HCT116 (cell line): ENCODE measurements around the gene SLC10A3. TPM values are rescaled to one million over a fixed set of nuclear protein-coding genes. Genes with fewer than 3 reads are reported as not detected.

ENCODE experiments used
- ATAC-seq: fragments of 200-7000 bp; cut with Tn5 transposase; 2 replicates; pipeline ENCODE4 v1.9.1; 2020; ENCODE audit warnings: mild to moderate bottlenecking, moderate library complexity
- BruUV-seq: library from RNA; stranded (reverse); fragments of 400-500 nt; replicated peaks from 2 replicates; lab custom pipeline; 2021; lab: Mats Ljungman, UMichigan
- CTCF ChIA-PET: fragments of 300-600 bp; sonication (Branson Sonifier 250); formaldehyde crosslinking; loops from one replicate; lab custom pipeline; 2021; ENCODE audit warnings: antibody characterized with exemption; lab: Charles Lee
- POLR2A ChIA-PET: fragments of 300-600, 350-600 bp; sonication (Branson Sonifier 250); formaldehyde crosslinking; loops from one replicate; lab custom pipeline; 2021; ENCODE audit warnings: antibody characterized with exemption; lab: Charles Lee
- RAD21 ChIA-PET, 2 experiments: fragments of 300-600 bp; sonication (Branson Sonifier 250); formaldehyde crosslinking; loops; one replicate each; lab custom pipeline; 2023; ENCODE audit warnings: low total read pairs in 2 of 2; ENCODE audit not compliant: uncharacterized antibody in 2 of 2, unreplicated experiment in 2 of 2, low non-redundant PET in 1 of 2; lab: Charles Lee
- DNase-seq: peaks from one replicate; pipeline ENCODE4 v3.0.0-alpha.2; 2010; ENCODE audit warnings: low read depth, low spot score
- H2AFZ ChIP-seq: fragments of 200-600 bp; shearing (Covaris generic), sonication (generic); 2 replicates; pipeline ENCODE4 v1.6.1; 2017; ENCODE audit warnings: low read depth, mixed run types, mixed read lengths, antibody characterized with exemption, low read length; ENCODE audit not compliant: poor library complexity, severe bottlenecking
- H3K27ac ChIP-seq: 2 replicates; pipeline ENCODE4 v1.5.1; 2012; ENCODE audit warnings: low read depth, low read length
- H3K27me3 ChIP-seq: fragments of 200-600 bp; sonication (generic); 2 replicates; pipeline ENCODE4 v1.6.1; 2016; ENCODE audit warnings: mixed run types, low read length, mixed read lengths; ENCODE audit not compliant: insufficient read depth
- H3K36me3 ChIP-seq, 2 experiments: fragments of 200-500 bp in 1 of 2; fragments of 200-600 bp in 1 of 2; sonication (Bioruptor generic) in 1 of 2; sonication (generic) in 1 of 2; 2 replicates each; pipeline versions ENCODE4 v1.5.1 to v1.6.1; 2014 to 2016; ENCODE audit warnings: low read length in 2 of 2, inconsistent platforms in 1 of 2, mixed read lengths in 1 of 2, mixed run types in 1 of 2; ENCODE audit not compliant: insufficient read depth in 2 of 2, control insufficient read depth in 1 of 2
- H3K4me1 ChIP-seq, 2 experiments: fragments of 200-600 bp in 1 of 2; sonication (generic) in 1 of 2; 2 replicates each; pipeline versions ENCODE4 v1.5.1 to v1.6.1; 2012 to 2017; ENCODE audit warnings: low read length in 2 of 2, inconsistent platforms in 1 of 2, mild to moderate bottlenecking in 1 of 2, mixed read lengths in 1 of 2, mixed run types in 1 of 2, moderate library complexity in 1 of 2; ENCODE audit not compliant: insufficient read depth in 2 of 2, control insufficient read depth in 1 of 2
- H3K4me2 ChIP-seq: fragments of 200-600 bp; sonication (generic); 2 replicates; pipeline ENCODE4 v1.6.1; 2017; ENCODE audit warnings: mixed run types, low read length, mixed read lengths
- H3K4me3 ChIP-seq, 2 experiments: fragments of 200-600 bp in 1 of 2; sonication (generic) in 1 of 2; replicated peaks in 1 of 2; 2 replicates each; pipeline ENCODE4 v1.5.1; 2011 to 2016; ENCODE audit warnings: low read length in 2 of 2, control low read depth in 1 of 2, low read depth in 1 of 2, mild to moderate bottlenecking in 1 of 2, mixed read lengths in 1 of 2, mixed run types in 1 of 2
- H3K79me2 ChIP-seq: fragments of 200-600 bp; sonication (generic); 2 replicates; pipeline ENCODE4 v1.6.1; 2017; ENCODE audit warnings: mild to moderate bottlenecking, mixed run types, low read length, moderate library complexity, mixed read lengths; ENCODE audit not compliant: insufficient read depth
- H3K9ac ChIP-seq: fragments of 200-600 bp; sonication (generic); 2 replicates; pipeline ENCODE4 v1.6.1; 2016; ENCODE audit warnings: low read length, mixed read lengths
- H3K9me2 ChIP-seq: fragments of 200-600 bp; sonication (generic), shearing (Covaris generic); 2 replicates; pipeline ENCODE4 v1.6.1; 2017; ENCODE audit warnings: mixed run types, mild to moderate bottlenecking, moderate library complexity; ENCODE audit not compliant: insufficient read depth
- H3K9me3 ChIP-seq, 2 experiments: fragments of 200-500 bp in 1 of 2; fragments of 200-600 bp in 1 of 2; sonication (Bioruptor generic) in 1 of 2; sonication (generic) in 1 of 2; 2 replicates each; pipeline ENCODE4 v1.6.1; 2014 to 2017; ENCODE audit warnings: low read length in 2 of 2, mixed read lengths in 2 of 2, inconsistent platforms in 1 of 2, low read depth in 1 of 2, mild to moderate bottlenecking in 1 of 2, mixed run types in 1 of 2, moderate library complexity in 1 of 2; ENCODE audit not compliant: control insufficient read depth in 1 of 2, insufficient read depth in 1 of 2
- H4K20me1 ChIP-seq: fragments of 200-600 bp; sonication (generic), shearing (Covaris generic); 2 replicates; pipeline ENCODE4 v1.6.1; 2017; ENCODE audit warnings: mixed run types, mild to moderate bottlenecking, moderate library complexity; ENCODE audit not compliant: insufficient read depth
- EGR1 ChIP-seq: IDR thresholded peaks from 2 replicates; pipeline ENCODE4 v1.6.1; 2012; ENCODE audit warnings: low read depth
- ELF1 ChIP-seq: IDR thresholded peaks from 2 replicates; pipeline ENCODE4 v1.6.1; 2012; ENCODE audit warnings: low read depth, borderline replicate concordance
- EZH2 ChIP-seq: fragments of 200-600 bp; sonication (generic); IDR thresholded peaks from 2 replicates; pipeline ENCODE4 v1.6.1; 2017; ENCODE audit warnings: antibody characterized with exemption, mixed run types
- EZH2phosphoT487 ChIP-seq: fragments of 200-600 bp; IDR thresholded peaks from 2 replicates; pipeline ENCODE4 v1.6.1; 2018; ENCODE audit warnings: antibody characterized with exemption, borderline replicate concordance
- FOSL1 ChIP-seq: IDR thresholded peaks from 2 replicates; pipeline ENCODE4 v1.6.1; 2012; ENCODE audit warnings: low read depth
- POLR2AphosphoS5 ChIP-seq: IDR thresholded peaks from 2 replicates; pipeline ENCODE4 v1.6.1; 2011; ENCODE audit warnings: mild to moderate bottlenecking, low read depth, low read length, moderate library complexity
- RAD21 ChIP-seq: IDR thresholded peaks from 2 replicates; pipeline ENCODE4 v1.6.1; 2012; ENCODE audit warnings: low read depth, mild to moderate bottlenecking
- SIN3A ChIP-seq: IDR thresholded peaks from 2 replicates; pipeline ENCODE4 v1.6.1; 2012; ENCODE audit warnings: low read depth
- SP1 ChIP-seq: IDR thresholded peaks from 2 replicates; pipeline ENCODE4 v1.6.1; 2012; ENCODE audit warnings: low read depth
- SRF ChIP-seq: IDR thresholded peaks from 2 replicates; pipeline ENCODE4 v1.6.1; 2012; ENCODE audit warnings: low read depth
- TCF7L2 ChIP-seq: IDR thresholded peaks from 2 replicates; pipeline ENCODE4 v1.7.0; 2011; ENCODE audit warnings: borderline replicate concordance, inconsistent platforms; ENCODE audit not compliant: insufficient read depth, insufficient read length; ENCODE audit errors: extremely low read depth
- ZFX ChIP-seq: fragments of 450-650 bp; IDR thresholded peaks from 2 replicates; pipeline ENCODE4 v1.6.1; 2017
- intact Hi-C: fragments of 100-400 bp; cut with micrococcal nuclease; formaldehyde crosslinking; loops from 2 replicates; pipeline ENCODE4 v1.10.0; 2022
- total RNA-seq: library from RNA; stranded (reverse); gene quantifications from one replicate; pipeline ENCODE4 v1.2.1, GENCODE V29; 2021; ENCODE audit not compliant: unreplicated experiment
- TF ChIP-seq, protein P1 (sequence below): IDR thresholded peaks from 2 replicates; pipeline ENCODE4 v1.6.1; 2012; ENCODE audit warnings: low read depth
- TF ChIP-seq, protein P2 (sequence below): IDR thresholded peaks from 2 replicates; pipeline ENCODE4 v1.6.1; 2012

The SLC10A3 gene
- total RNA-seq, 1 experiment from 2014 or later: 16.2 TPM

DNA sequence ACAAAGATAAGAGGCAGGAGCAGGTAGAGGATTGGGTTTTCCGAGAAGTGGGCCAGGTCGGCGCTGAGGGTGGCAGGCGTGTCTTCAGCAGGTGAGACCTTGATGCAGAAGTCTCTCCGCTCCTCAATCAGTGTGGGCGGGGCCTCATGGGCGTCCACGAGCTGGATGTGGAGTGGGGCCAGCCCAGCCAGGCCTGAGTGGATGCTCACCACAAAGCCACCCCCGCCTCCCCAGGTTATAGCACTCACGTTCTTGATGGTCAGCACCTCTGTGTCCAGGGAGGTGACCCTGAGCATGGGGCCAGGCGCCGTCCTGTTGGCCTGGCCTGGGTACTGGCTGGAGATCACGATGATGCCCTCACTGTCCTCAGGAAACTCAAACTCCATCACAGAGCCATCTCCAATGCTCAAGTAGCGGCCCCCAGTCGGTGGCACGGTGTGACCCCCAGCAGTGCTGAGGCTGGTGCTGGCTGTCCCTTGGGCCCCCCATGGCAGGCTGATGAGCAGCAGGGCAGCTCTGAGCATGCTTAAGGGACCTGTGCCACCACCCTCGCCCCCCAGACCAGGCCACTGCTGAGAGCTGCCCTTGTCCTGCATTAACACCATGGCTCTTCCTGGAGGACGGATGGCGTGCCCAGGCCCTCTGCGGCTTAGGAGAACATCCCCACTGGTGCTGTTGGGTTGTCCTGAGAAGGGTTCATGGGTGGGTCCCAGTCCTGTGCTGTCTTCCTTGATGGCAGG lies 1.9 kb downstream of the SLC10A3 start (continued):
- TF ChIP-seq, protein P1, sequence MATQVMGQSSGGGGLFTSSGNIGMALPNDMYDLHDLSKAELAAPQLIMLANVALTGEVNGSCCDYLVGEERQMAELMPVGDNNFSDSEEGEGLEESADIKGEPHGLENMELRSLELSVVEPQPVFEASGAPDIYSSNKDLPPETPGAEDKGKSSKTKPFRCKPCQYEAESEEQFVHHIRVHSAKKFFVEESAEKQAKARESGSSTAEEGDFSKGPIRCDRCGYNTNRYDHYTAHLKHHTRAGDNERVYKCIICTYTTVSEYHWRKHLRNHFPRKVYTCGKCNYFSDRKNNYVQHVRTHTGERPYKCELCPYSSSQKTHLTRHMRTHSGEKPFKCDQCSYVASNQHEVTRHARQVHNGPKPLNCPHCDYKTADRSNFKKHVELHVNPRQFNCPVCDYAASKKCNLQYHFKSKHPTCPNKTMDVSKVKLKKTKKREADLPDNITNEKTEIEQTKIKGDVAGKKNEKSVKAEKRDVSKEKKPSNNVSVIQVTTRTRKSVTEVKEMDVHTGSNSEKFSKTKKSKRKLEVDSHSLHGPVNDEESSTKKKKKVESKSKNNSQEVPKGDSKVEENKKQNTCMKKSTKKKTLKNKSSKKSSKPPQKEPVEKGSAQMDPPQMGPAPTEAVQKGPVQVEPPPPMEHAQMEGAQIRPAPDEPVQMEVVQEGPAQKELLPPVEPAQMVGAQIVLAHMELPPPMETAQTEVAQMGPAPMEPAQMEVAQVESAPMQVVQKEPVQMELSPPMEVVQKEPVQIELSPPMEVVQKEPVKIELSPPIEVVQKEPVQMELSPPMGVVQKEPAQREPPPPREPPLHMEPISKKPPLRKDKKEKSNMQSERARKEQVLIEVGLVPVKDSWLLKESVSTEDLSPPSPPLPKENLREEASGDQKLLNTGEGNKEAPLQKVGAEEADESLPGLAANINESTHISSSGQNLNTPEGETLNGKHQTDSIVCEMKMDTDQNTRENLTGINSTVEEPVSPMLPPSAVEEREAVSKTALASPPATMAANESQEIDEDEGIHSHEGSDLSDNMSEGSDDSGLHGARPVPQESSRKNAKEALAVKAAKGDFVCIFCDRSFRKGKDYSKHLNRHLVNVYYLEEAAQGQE: no peak
- TF ChIP-seq EGR1 (no peak), RAD21 (no peak)

DNA sequence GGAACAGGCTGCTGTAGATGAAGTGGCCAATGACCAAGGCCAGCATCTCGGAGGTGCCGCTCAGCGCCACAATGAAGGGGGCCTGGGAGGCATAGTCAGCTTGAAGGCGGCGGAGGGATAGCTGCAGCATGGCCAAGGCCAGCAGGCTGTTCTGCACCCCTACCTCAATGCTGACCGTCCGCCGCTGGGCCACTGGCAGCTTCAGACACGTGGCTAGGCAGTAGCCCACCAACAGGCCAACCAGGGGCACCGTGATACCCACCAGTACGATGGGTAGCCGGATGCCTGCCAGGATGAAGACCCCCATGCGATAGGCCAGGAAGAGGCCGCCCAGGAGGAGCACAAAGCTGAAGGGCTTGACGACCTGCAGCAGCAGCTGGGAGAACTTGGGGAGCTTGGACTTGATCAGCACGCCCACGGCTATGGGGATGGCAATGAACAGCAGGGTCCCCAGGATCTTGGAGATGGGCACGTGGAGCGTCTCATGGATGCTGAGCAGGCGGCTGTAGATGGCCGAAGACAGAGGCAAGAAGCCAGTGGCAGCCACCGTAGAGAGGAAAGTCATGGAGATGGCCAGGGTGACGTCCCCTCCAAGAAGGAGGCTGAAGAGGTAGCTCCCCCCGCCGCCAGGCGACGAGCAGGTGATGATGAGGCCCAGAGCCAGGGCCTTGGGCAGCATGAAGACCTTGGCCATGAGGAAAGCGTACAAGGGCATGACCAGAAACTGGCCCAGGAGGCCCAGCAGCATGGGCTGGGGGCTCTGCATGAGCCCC lies 2.7 kb downstream of the SLC10A3 start:
- intact Hi-C loops: no loop called here
- POLR2A ChIA-PET: no interaction called here
- CTCF ChIA-PET: interaction anchor here (1.1 kb wide), 1 partner anchor 114 kb away, joined by 3 read pairs; no protein-coding TSS in a partner anchor
- H3K27ac ChIP-seq: peak overlapping the region; percentile 92
- H4K20me1 ChIP-seq: no peaks in the 10 kb centered on the region
- no peak overlapping the region for H3K9ac ChIP-seq
- H2AFZ ChIP-seq: no peak overlapping the region
- RAD21 ChIA-PET: no interaction called here
- peaks cover 7 to 36% of the 10 kb centered on the region in 2 experiments; a peak in 3 of 4 replicates for H3K4me1 ChIP-seq
- H3K9me3 ChIP-seq: no peaks in the 10 kb centered on the region
- DNase-seq (no peak), ATAC-seq (no peak)
- H3K9me2 ChIP-seq: no peaks in the 10 kb centered on the region
- peaks cover 0 to 10% of the 10 kb centered on the region in 2 experiments; a peak in 1 of 4 replicates for H3K36me3 ChIP-seq
- no peak overlapping the region for H3K4me3 ChIP-seq
- H3K4me2 ChIP-seq: peak overlapping the region; percentile 70; the same call in 1 of the 2 replicates
- BruUV-seq: no TSS peak
- H3K79me2 ChIP-seq: peaks cover 15% of the 10 kb centered on the region
- no peaks in the 10 kb centered on the region for H3K27me3 ChIP-seq
- TF ChIP-seq FOSL1: no peak
- TF ChIP-seq SRF: no peak
- TF ChIP-seq EZH2phosphoT487: no peak
- TF ChIP-seq, protein P2, sequence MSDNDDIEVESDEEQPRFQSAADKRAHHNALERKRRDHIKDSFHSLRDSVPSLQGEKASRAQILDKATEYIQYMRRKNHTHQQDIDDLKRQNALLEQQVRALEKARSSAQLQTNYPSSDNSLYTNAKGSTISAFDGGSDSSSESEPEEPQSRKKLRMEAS: no peak
- TF ChIP-seq, protein P1: no peak
- no peak for TF ChIP-seq EZH2
- no peak for TF ChIP-seq ELF1
- no peak for TF ChIP-seq POLR2AphosphoS5
- TF ChIP-seq RAD21: no peak
- TF ChIP-seq SP1: no peak
- no peak for TF ChIP-seq TCF7L2
- TF ChIP-seq ZFX: no peak
- no peak for TF ChIP-seq SIN3A
- no peak for TF ChIP-seq EGR1
